ENCODE results near the gene PARVA. TPM values are rescaled to one million over a fixed set of nuclear protein-coding genes. Genes with fewer than 3 reads are reported as not detected.

PARVA gene
- total and polyA plus RNA-seq, 2 of the 8 experiments (the other 6 are each of a cell fraction or from before 2014, with no cell fraction given) = 3.1 to 13.5 TPM

DNA sequence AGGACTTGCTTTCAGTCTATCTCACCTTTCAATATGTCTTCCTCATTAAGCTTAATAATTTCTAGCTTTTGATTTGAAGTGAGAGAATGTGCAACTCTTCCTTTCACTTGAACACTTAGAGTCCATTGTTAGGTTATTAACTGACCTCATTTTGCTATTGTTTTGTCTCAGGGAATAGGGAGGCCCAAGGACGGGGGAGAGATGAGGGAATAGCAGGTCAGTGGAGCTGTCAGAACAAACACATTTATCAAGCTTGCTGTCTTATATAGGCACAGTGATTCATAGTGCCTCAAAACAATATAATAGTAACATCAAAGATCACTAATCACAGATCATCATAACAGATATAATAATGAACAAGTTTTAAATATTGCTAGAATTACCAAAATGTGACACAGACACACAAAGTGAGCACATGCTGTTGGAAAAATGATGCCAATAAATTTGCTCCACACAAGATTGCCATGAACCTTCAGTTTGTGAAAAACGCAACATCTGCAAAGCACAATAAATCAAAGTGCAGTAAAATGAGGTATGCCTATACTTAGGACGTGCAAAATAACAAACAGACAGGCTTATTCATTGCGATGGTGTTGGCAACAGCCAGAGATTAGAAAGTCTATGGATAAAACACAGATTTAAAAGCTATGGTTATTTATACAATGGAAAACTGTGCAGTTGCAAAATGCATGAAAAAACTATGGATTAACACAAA is 190.5 kb downstream of the PARVA start:
- no peaks in the 10 kb centered on the region for H3K23me2 ChIP-seq (ENCODE audit: low read depth, low read length)
- no peak overlapping the region for H2BK15ac ChIP-seq (ENCODE audit: low read length)
- H3K56ac ChIP-seq (replicated peaks; ENCODE audit: insufficient read length, low read depth, low read length) = no peak overlapping the region
- H2AK5ac ChIP-seq (ENCODE audit: low read depth, low read length) = no peak overlapping the region
- 85% methylated on average over 4 of the region's 4 CpGs; no CpG with 5 or more reads in 1 of the 2 experiments for WGBS, 2 experiments (ENCODE audit: extremely low coverage in 1 of 2, insufficient coverage in 1 of 2, insufficient read length in 1 of 2, insufficient replicate concordance in 2 of 2, low coverage in 1 of 2, low lambda C conversion rate in 2 of 2, missing lambda C conversion rate in 1 of 2)
- H3K27ac ChIP-seq (ENCODE audit: low read depth, low read length) = no peak overlapping the region
- H3K4me1 ChIP-seq (replicated peaks in 1 of 4; ENCODE audit: control insufficient read depth in 3 of 4, insufficient read depth in 4 of 4, low read length in 3 of 4) = no peaks in the 10 kb centered on the region
- no peak overlapping the region for H3K14ac ChIP-seq (ENCODE audit: insufficient read length)
- no peak overlapping the region for H2BK12ac ChIP-seq (ENCODE audit: low read depth, low read length)
- H4K8ac ChIP-seq (ENCODE audit: extremely low read depth, insufficient read depth, low read length) = no peak overlapping the region
- ChIA-PET POLR2A (ENCODE audit: partially characterized antibody) (interaction anchor here (1.3 kb wide), 1 partner anchor 11 kb away, joined by 3 read pairs; no protein-coding TSS in a partner anchor), CTCF (ENCODE audit: partially characterized antibody) (interaction anchor here (1.0 to 1.7 kb wide), 2 partner anchors 10 to 11 kb away, joined by 4 to 7 read pairs; no protein-coding TSS in a partner anchor)
- no peak overlapping the region for H3K4me3 ChIP-seq (ENCODE audit: extremely low read depth in 1 of 4, insufficient read depth in 2 of 4, low read depth in 3 of 4, low read length in 4 of 4)
- H2AFZ ChIP-seq (ENCODE audit: low read length) = no peak overlapping the region
- no peak overlapping the region for H2BK120ac ChIP-seq (replicated peaks; ENCODE audit: low read depth, low read length)
- no peak overlapping the region for H3K18ac ChIP-seq (ENCODE audit: extremely low read depth, low read length)
- no peak overlapping the region for H4K91ac ChIP-seq (replicated peaks; ENCODE audit: insufficient read length, low read length)
- H3K4me2 ChIP-seq (ENCODE audit: insufficient read depth in 1 of 2, low read depth in 2 of 2, low read length in 2 of 2) = no peak overlapping the region
- no peaks in the 10 kb centered on the region for H3K27me3 ChIP-seq (replicated peaks in 1 of 4; ENCODE audit: control insufficient read depth in 3 of 4, extremely low read depth in 1 of 4, insufficient read depth in 3 of 4, low read length in 3 of 4)
- no peaks in the 10 kb centered on the region for H3K79me1 ChIP-seq (ENCODE audit: low read depth, low read length)
- H3K9me3 ChIP-seq (ENCODE audit: insufficient read depth in 2 of 2, low read depth in 1 of 2, low read length in 1 of 2) = 0 out of 4 replicates have a peak, but pooled peaks cover 0 to 8% of the 10 kb centered on the region in 2 experiments
- no peaks in the 10 kb centered on the region for H3K79me2 ChIP-seq (ENCODE audit: control insufficient read depth in 1 of 2, insufficient read depth in 2 of 2, low read length in 2 of 2)
- no peaks in the 10 kb centered on the region for H3K36me3 ChIP-seq (ENCODE audit: control insufficient read depth in 2 of 4, insufficient read depth in 4 of 4, low read length in 3 of 4)
- H2BK20ac ChIP-seq (ENCODE audit: low read length) = no peak overlapping the region
- H2BK5ac ChIP-seq (ENCODE audit: low read depth, low read length) = no peak overlapping the region
- H4K20me1 ChIP-seq (replicated peaks in 1 of 2; ENCODE audit: control insufficient read depth in 1 of 2, insufficient read depth in 2 of 2, low read length in 2 of 2) = no peaks in the 10 kb centered on the region
- no peak overlapping the region for H3K4ac ChIP-seq (replicated peaks; ENCODE audit: insufficient read length, low read depth, low read length)
- no peak overlapping the region for H4K5ac ChIP-seq (ENCODE audit: insufficient read length, low read depth, low read length)
- FAIRE-seq (no peak), DNase-seq (ENCODE audit: low read depth in 1 of 2, low spot score in 2 of 2) (no peak)
- H3K9ac ChIP-seq (replicated peaks in 1 of 4; ENCODE audit: extremely low read depth in 1 of 4, low read depth in 3 of 4, low read length in 3 of 4) = no peak overlapping the region
- no peak overlapping the region for H3K23ac ChIP-seq (ENCODE audit: insufficient read length)
- TF ChIP-seq KDM5A (IDR thresholded peaks at IDR 0.05; ENCODE audit: low read length) (no peak), SUZ12 (IDR thresholded peaks at IDR 0.05; ENCODE audit: low read length) (no peak), CHD2 (IDR thresholded peaks at IDR 0.05; ENCODE audit: low read length) (no peak), RBBP5 (IDR thresholded peaks at IDR 0.05; ENCODE audit: borderline replicate concordance, low read depth, low read length) (no peak), RAD21 (IDR thresholded peaks at IDR 0.05 in 1 of 2, conservative IDR thresholded peaks at IDR 0.05 in 1 of 2; ENCODE audit: low read depth in 2 of 2, low read length in 2 of 2) (no peak), SP4 (IDR thresholded peaks at IDR 0.05; ENCODE audit: low read length) (no peak), KDM4A (IDR thresholded peaks at IDR 0.05; ENCODE audit: low read depth, low read length, severe bottlenecking) (no peak), GTF2F1 (IDR thresholded peaks at IDR 0.05; ENCODE audit: borderline replicate concordance, low read depth, low read length) (no peak), BCL11A (IDR thresholded peaks at IDR 0.05; ENCODE audit: low read depth in 2 of 2, low read length in 2 of 2) (no peak), CBX5 (IDR thresholded peaks at IDR 0.05; ENCODE audit: low read depth, low read length) (no peak)
- TF ChIP-seq, protein P1, sequence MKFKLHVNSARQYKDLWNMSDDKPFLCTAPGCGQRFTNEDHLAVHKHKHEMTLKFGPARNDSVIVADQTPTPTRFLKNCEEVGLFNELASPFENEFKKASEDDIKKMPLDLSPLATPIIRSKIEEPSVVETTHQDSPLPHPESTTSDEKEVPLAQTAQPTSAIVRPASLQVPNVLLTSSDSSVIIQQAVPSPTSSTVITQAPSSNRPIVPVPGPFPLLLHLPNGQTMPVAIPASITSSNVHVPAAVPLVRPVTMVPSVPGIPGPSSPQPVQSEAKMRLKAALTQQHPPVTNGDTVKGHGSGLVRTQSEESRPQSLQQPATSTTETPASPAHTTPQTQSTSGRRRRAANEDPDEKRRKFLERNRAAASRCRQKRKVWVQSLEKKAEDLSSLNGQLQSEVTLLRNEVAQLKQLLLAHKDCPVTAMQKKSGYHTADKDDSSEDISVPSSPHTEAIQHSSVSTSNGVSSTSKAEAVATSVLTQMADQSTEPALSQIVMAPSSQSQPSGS (IDR thresholded peaks at IDR 0.05; ENCODE audit: low read length) = no peak

All from H1 (cell line).